ENCODE data around the gene MAML3. TPM values are rescaled to one million over a fixed set of nuclear protein-coding genes. Genes with fewer than 3 reads are reported as not detected.

The MAML3 gene
- total and polyA plus RNA-seq, 2 experiments from 2014 or later = 1.7 to 6.5 TPM

GRCh38 chr4:140156529-140157171, 2.7 kb upstream of the MAML3 start (continued):
- TF ChIP-seq CTCF (conservative IDR thresholded peaks at IDR 0.05; ENCODE audit: low read depth in 2 of 2) = no peak
- no peak for TF ChIP-seq ETS1 (IDR thresholded peaks at IDR 0.05)

- H3K9me3 Mint-ChIP-seq = no peaks in the 10 kb centered on the region
- peaks cover 6% of the 10 kb centered on the region for H3K4me1 ChIP-seq (ENCODE audit: insufficient read depth)
- TF ChIP-seq EZH2phosphoT487 (IDR thresholded peaks at IDR 0.05; ENCODE audit: unreplicated experiment) (no peak), ZNF331 (CRISPR knock-in tag; IDR thresholded peaks at IDR 0.05; ENCODE audit: low read depth) (no peak), ZNF114 (CRISPR knock-in tag; IDR thresholded peaks at IDR 0.05) (no peak), ETS1 (IDR thresholded peaks at IDR 0.05) (no peak), REST (IDR thresholded peaks at IDR 0.05; ENCODE audit: unreplicated experiment) (no peak)
- no peaks in the 10 kb centered on the region for H3K36me3 ChIP-seq (ENCODE audit: insufficient read depth)
- peak overlapping the region; percentile 85; the same call in 1 of the 2 replicates for H2AFZ ChIP-seq
- H3K27me3 ChIP-seq (ENCODE audit: insufficient read depth) = peaks cover 12% of the 10 kb centered on the region
- DNase-seq (ENCODE audit: low spot score) (no peak), ATAC-seq (no peak)
- H3K27ac ChIP-seq (ENCODE audit: low read depth) = no peak overlapping the region
- H3K36me3 Mint-ChIP-seq (ENCODE audit: low read depth) = no peaks in the 10 kb centered on the region; the same call in 2 of the 3 replicates
- peak overlapping the region; percentile 97 for H3K4me3 ChIP-seq
- peaks cover 27% of the 10 kb centered on the region for H3K27me3 Mint-ChIP-seq (ENCODE audit: insufficient read depth, low read depth, poor library complexity)
- H3K79me2 ChIP-seq (replicated peaks; ENCODE audit: insufficient read depth) = 0 out of 2 replicates have a peak, but pooled peaks cover 1% of the 10 kb centered on the region
- no peaks in the 10 kb centered on the region for H4K20me1 ChIP-seq (replicated peaks; ENCODE audit: insufficient read depth)
- no peaks in the 10 kb centered on the region for H3K9me2 ChIP-seq (ENCODE audit: insufficient read depth)
- H3K4me2 ChIP-seq = peak overlapping the region; percentile 99
- H3K4me3 Mint-ChIP-seq = peak overlapping the region; percentile 90
- H3F3A ChIP-seq (replicated peaks; ENCODE audit: low read depth) = peaks cover 4% of the 10 kb centered on the region
- H3K27ac Mint-ChIP-seq = peak overlapping the region; percentile 22; the same call in 1 of the 2 replicates
- H3K4me1 Mint-ChIP-seq = peaks cover 6% of the 10 kb centered on the region; the same call in 2 of the 3 replicates
Measured at GRCh38 chr4:140154572-140154891, 548 bp upstream of the MAML3 start.
